GM23338 (cell line): ENCODE data around the gene IRGC.

Experiments used
- CREB1 ChIP-seq: fragments of 250-450 bp; sonication (Bioruptor Pico); IDR thresholded peaks from 2 replicates; pipeline ENCODE4 v1.5.0; 2020; ENCODE audit warnings: low read depth, mild to moderate bottlenecking, moderate library complexity
- CTCF ChIP-seq, 2 experiments: fragments of 200-600 bp in 1 of 2; sonication (generic) in 1 of 2; conservative IDR thresholded peaks; 2 replicates each; pipeline versions ENCODE4 v1.5.1 to v1.6.1; 2016 to 2017; ENCODE audit warnings: antibody characterized with exemption in 2 of 2, low read depth in 2 of 2, mild to moderate bottlenecking in 2 of 2, moderate library complexity in 1 of 2
- ETS1 ChIP-seq: IDR thresholded peaks from 2 replicates; pipeline ENCODE4 v1.6.1; 2016; ENCODE audit warnings: antibody characterized with exemption
- EZH2 ChIP-seq: fragments of 200-600 bp; sonication (generic); IDR thresholded peaks from one replicate; pipeline ENCODE4 v1.8.0; 2017; ENCODE audit warnings: antibody characterized with exemption, mild to moderate bottlenecking, low read depth; ENCODE audit not compliant: unreplicated experiment
- EZH2phosphoT487 ChIP-seq: fragments of 200-600 bp; sonication (generic); IDR thresholded peaks from one replicate; pipeline ENCODE4 v1.8.1; 2018; ENCODE audit warnings: antibody characterized with exemption; ENCODE audit not compliant: unreplicated experiment
- JUNB ChIP-seq: IDR thresholded peaks from one replicate; pipeline ENCODE4 v1.6.1; 2016; ENCODE audit warnings: antibody characterized with exemption; ENCODE audit not compliant: unreplicated experiment
- POLR2AphosphoS5 ChIP-seq: IDR thresholded peaks from 2 replicates; pipeline ENCODE4 v1.6.1; 2016; ENCODE audit warnings: antibody characterized with exemption, low read depth
- REST ChIP-seq: IDR thresholded peaks from one replicate; pipeline ENCODE4 v1.6.1; 2018; ENCODE audit warnings: antibody characterized with exemption; ENCODE audit not compliant: unreplicated experiment
- STAT1 ChIP-seq: IDR thresholded peaks from one replicate; pipeline ENCODE4 v1.6.1; 2016; ENCODE audit warnings: antibody characterized with exemption; ENCODE audit not compliant: unreplicated experiment
- ZNF114 ChIP-seq: fragments of 250-450 bp; sonication (Bioruptor Pico); IDR thresholded peaks from 2 replicates; pipeline ENCODE4 v1.5.0; 2020; ENCODE audit warnings: mild to moderate bottlenecking, moderate library complexity
- ZNF331 ChIP-seq: fragments of 250-450 bp; sonication (Bioruptor Pico); IDR thresholded peaks from 2 replicates; pipeline ENCODE4 v1.5.0; 2020; ENCODE audit warnings: low read depth, mild to moderate bottlenecking, moderate library complexity
- ZNF462 ChIP-seq: fragments of 250-450 bp; sonication (Bioruptor Pico); IDR thresholded peaks from 2 replicates; pipeline ENCODE4 v1.5.0; 2020; ENCODE audit warnings: mild to moderate bottlenecking, moderate library complexity

GRCh38 chr19:43741075-43741825 lies 25.4 kb downstream of the IRGC start:
- TF ChIP-seq POLR2AphosphoS5 (no peak), CTCF (conservative IDR thresholded peaks at IDR 0.05; ENCODE audit: low read depth in 2 of 2) (no peak), CREB1 (CRISPR knock-in tag) (no peak), EZH2 (no peak), REST (no peak), EZH2phosphoT487 (no peak), ZNF114 (CRISPR knock-in tag) (no peak), ETS1 (no peak), STAT1 (no peak), JUNB (no peak), ZNF331 (CRISPR knock-in tag) (no peak), ZNF462 (no peak)
